ENCODE results near the gene CSGALNACT2. TPM values are rescaled to one million over a fixed set of nuclear protein-coding genes. Genes with fewer than 3 reads are reported as not detected.

Gene CSGALNACT2
- total and polyA plus RNA-seq, 2 donors (not counting 1 experiment from before 2014, with no cell fraction given) = 10.9 to 24.0 TPM

GRCh38 chr10:43128331-43128730, 9.9 kb upstream of the CSGALNACT2 start:
- no peak overlapping the region for H3K27ac Mint-ChIP-seq
- H3K4me3 ChIP-seq (ENCODE audit: control extremely low read depth in 1 of 5, extremely low read depth in 1 of 5, insufficient read depth in 1 of 5, low read depth in 2 of 5, low read length in 4 of 5) = no peak overlapping the region
- DNase-seq = no peak
- TF ChIP-seq EZH2 (IDR thresholded peaks at IDR 0.05; ENCODE audit: borderline replicate concordance, insufficient read depth, low read depth, low read length, poor library complexity, severe bottlenecking) = no peak
- TF ChIP-seq, protein P1, sequence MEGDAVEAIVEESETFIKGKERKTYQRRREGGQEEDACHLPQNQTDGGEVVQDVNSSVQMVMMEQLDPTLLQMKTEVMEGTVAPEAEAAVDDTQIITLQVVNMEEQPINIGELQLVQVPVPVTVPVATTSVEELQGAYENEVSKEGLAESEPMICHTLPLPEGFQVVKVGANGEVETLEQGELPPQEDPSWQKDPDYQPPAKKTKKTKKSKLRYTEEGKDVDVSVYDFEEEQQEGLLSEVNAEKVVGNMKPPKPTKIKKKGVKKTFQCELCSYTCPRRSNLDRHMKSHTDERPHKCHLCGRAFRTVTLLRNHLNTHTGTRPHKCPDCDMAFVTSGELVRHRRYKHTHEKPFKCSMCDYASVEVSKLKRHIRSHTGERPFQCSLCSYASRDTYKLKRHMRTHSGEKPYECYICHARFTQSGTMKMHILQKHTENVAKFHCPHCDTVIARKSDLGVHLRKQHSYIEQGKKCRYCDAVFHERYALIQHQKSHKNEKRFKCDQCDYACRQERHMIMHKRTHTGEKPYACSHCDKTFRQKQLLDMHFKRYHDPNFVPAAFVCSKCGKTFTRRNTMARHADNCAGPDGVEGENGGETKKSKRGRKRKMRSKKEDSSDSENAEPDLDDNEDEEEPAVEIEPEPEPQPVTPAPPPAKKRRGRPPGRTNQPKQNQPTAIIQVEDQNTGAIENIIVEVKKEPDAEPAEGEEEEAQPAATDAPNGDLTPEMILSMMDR (IDR thresholded peaks at IDR 0.05) = no peak
- H3K4me2 ChIP-seq (replicated peaks; ENCODE audit: low read depth, low read length, poor library complexity, severe bottlenecking) = no peak overlapping the region
- H2AFZ ChIP-seq (ENCODE audit: insufficient read depth, low read depth, low read length, poor library complexity, severe bottlenecking) = no peak overlapping the region
- no peak overlapping the region for H3K4me3 Mint-ChIP-seq
- 88% methylated on average over 7 of the region's 8 CpGs for WGBS (ENCODE audit: insufficient coverage)
- no peaks in the 10 kb centered on the region for H4K20me1 ChIP-seq (ENCODE audit: control insufficient read depth, insufficient read depth, low read length, poor library complexity, severe bottlenecking)
- intact Hi-C loops (cut with micrococcal nuclease) = no loop called here
- no peaks in the 10 kb centered on the region for H3K9me3 ChIP-seq (ENCODE audit: control extremely low read depth in 1 of 3, control insufficient read depth in 2 of 3, insufficient read depth in 1 of 3, low read length in 2 of 3)
- peaks cover 38% of the 10 kb centered on the region for H3K4me1 Mint-ChIP-seq
- no peaks in the 10 kb centered on the region for H3K27me3 Mint-ChIP-seq
- H3K79me2 ChIP-seq (ENCODE audit: control insufficient read depth, insufficient read depth, low read length) = no peaks in the 10 kb centered on the region
- no peaks in the 10 kb centered on the region for H3K27me3 ChIP-seq (replicated peaks in 1 of 4; ENCODE audit: control extremely low read depth in 1 of 4, control insufficient read depth in 3 of 4, insufficient read depth in 4 of 4, low read length in 3 of 4)
- no peak overlapping the region for H3K9ac ChIP-seq (ENCODE audit: low read length)
- ChIA-PET POLR2A (no interaction called here), CTCF (no interaction called here)
- ATAC-seq (ENCODE audit: low read depth) = no peak
- no peak overlapping the region for H3K27ac ChIP-seq (ENCODE audit: low read length in 2 of 2)
- peaks cover 15 to 31% of the 10 kb centered on the region in 2 donors for H3K4me1 ChIP-seq (ENCODE audit: control insufficient read depth in 2 of 2, insufficient read depth in 2 of 2, low read length in 2 of 2)
- H3K36me3 ChIP-seq (replicated peaks in 1 of 2; ENCODE audit: control extremely low read depth in 1 of 2, control insufficient read depth in 1 of 2, extremely low read depth in 1 of 2, insufficient read depth in 2 of 2, low read length in 1 of 2) = no peaks in the 10 kb centered on the region
- H3K9me3 Mint-ChIP-seq (ENCODE audit: insufficient read depth) = no peaks in the 10 kb centered on the region

DNA sequence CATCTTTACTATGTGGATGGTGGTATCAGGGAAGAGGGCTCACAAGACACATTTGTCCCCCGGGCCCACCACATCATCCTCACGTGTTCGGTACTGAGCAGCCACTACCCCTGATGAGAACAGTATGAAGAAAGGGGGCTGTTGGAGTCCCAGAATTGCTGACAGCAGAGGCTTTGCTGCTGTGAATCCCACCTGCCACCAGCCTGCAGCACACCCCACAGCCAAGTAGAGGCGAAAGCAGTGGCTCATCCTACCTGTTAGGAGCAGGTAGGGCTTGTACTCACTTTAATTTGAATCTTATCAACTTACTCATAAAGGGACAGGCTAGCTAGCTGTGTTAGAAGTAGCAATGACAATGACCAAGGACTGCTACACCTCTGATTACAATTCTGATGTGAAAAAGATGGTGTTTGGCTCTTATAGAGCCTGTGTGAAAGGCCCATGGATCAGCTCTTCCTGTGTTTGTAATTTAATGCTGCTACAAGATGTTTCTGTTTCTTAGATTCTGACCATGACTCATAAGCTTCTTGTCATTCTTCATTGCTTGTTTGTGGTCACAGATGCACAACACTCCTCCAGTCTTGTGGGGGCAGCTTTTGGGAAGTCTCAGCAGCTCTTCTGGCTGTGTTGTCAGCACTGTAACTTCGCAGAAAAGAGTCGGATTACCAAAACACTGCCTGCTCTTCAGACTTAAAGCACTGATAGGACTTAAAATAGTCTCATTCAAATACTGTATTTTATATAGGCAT, 9.1 kb upstream of the CSGALNACT2 start:
- Histone ChIP-seq H2AFZ (ENCODE audit: insufficient read depth, low read depth, low read length, poor library complexity, severe bottlenecking) (no peak overlapping the region), H3K9ac (ENCODE audit: low read length) (no peak overlapping the region), H3K27ac (ENCODE audit: low read length in 2 of 2) (no peak overlapping the region), H3K36me3 (replicated peaks in 1 of 2; ENCODE audit: control extremely low read depth in 1 of 2, control insufficient read depth in 1 of 2, extremely low read depth in 1 of 2, insufficient read depth in 2 of 2, low read length in 1 of 2) (no peaks in the 10 kb centered on the region), H3K4me3 (ENCODE audit: control extremely low read depth in 1 of 5, extremely low read depth in 1 of 5, insufficient read depth in 1 of 5, low read depth in 2 of 5, low read length in 4 of 5) (no peak overlapping the region), H3K4me2 (replicated peaks; ENCODE audit: low read depth, low read length, poor library complexity, severe bottlenecking) (no peak overlapping the region), H3K79me2 (ENCODE audit: control insufficient read depth, insufficient read depth, low read length) (no peaks in the 10 kb centered on the region), H3K27me3 (replicated peaks in 1 of 4; ENCODE audit: control extremely low read depth in 1 of 4, control insufficient read depth in 3 of 4, insufficient read depth in 4 of 4, low read length in 3 of 4) (no peaks in the 10 kb centered on the region), H3K4me1 (ENCODE audit: control insufficient read depth in 2 of 2, insufficient read depth in 2 of 2, low read length in 2 of 2) (peaks cover 15 to 23% of the 10 kb centered on the region in 2 donors), H4K20me1 (ENCODE audit: control insufficient read depth, insufficient read depth, low read length, poor library complexity, severe bottlenecking) (no peaks in the 10 kb centered on the region), H3K9me3 (ENCODE audit: control extremely low read depth in 1 of 3, control insufficient read depth in 2 of 3, insufficient read depth in 1 of 3, low read length in 2 of 3) (no peaks in the 10 kb centered on the region)
- Mint-ChIP-seq H3K4me1 (peaks cover 33% of the 10 kb centered on the region), H3K4me3 (no peak overlapping the region), H3K27ac (peak overlapping the region; percentile 50), H3K9me3 (ENCODE audit: insufficient read depth) (no peaks in the 10 kb centered on the region), H3K27me3 (no peaks in the 10 kb centered on the region)
- CTCF ChIA-PET = interaction anchor here (1.2 kb wide), 1 partner anchor 9 kb away, joined by 4 read pairs; the partner anchor contains the start of gene CSGALNACT2
- TF ChIP-seq, protein P1 (IDR thresholded peaks at IDR 0.05) = no peak
- no peak for TF ChIP-seq EZH2 (IDR thresholded peaks at IDR 0.05; ENCODE audit: borderline replicate concordance, insufficient read depth, low read depth, low read length, poor library complexity, severe bottlenecking)
- WGBS (ENCODE audit: insufficient coverage) = no CpG with 5 or more reads among the region's 6 CpGs
- POLR2A ChIA-PET = interaction anchor here (0.6 to 1.3 kb wide), 2 partner anchors 10 to 12 kb away, joined by 3 to 4 read pairs; partner anchors contain the start of gene CSGALNACT2
- intact Hi-C loops (cut with micrococcal nuclease) = no loop called here
- ATAC-seq (ENCODE audit: low read depth) (peak; percentile 71), DNase-seq (no peak)

Measured in B cell (primary cell).